HG03439 (cell line): ENCODE results near the gene INVS.
"Not testable (repeated sequence)": the region's sequence is repeated elsewhere in the genome, so short reads cannot be mapped to it uniquely, and the experiment has no call there.

ENCODE experiments used
- ATAC-seq: cut with Tn5 transposase; IDR thresholded peaks from one replicate; pipeline ENCODE4 v1.9.1; 2021; ENCODE audit warnings: mild to moderate bottlenecking, moderate library complexity; ENCODE audit not compliant: unreplicated experiment

Gene INVS

GRCh38 chr9:100308965-100309564, 210.0 kb downstream of the INVS start:
- ATAC-seq = no peak

DNA sequence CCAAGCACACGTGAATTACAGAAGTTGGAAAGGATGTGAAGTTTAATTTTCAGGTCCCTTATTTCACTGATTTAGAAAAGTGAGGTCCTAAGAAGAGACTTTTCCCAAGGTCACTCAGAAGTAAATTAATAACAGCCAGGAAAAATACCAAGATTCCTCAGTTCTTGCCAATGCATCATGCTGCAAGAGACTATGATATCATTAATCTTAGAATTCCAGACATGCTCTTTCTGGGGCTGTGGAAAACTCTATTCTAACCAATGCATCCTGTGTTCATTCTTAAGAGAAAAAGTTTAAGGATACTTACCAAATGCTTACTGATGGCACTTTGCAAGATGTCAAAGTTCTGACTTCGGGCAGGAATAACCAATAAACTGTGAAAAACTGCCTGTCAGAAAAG, 210.9 kb downstream of the INVS start:
- ATAC-seq = no peak

DNA sequence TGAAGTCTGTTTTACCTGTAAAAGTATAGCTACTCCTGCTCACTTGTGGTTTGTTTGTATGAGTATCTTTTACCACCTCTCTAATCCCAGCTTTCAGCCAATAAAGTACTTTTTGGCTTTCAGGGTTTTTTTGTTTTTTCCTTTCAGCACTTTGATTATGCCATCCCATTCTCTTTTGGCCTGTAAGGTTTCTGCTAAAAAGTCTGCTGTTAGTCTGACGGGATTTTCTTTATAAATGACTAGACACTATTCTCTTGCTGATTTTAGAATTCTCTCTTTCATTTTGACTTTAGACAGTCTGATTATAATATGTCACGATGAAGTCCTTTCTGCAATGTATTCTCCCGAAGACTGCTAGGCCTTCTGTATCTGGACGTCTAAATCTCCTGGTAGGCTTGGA, 216.5 kb downstream of the INVS start:
- no peak for ATAC-seq

- no peak for ATAC-seq
Observed at GRCh38 chr9:100317706-100318105, 218.7 kb downstream of the INVS start.

DNA sequence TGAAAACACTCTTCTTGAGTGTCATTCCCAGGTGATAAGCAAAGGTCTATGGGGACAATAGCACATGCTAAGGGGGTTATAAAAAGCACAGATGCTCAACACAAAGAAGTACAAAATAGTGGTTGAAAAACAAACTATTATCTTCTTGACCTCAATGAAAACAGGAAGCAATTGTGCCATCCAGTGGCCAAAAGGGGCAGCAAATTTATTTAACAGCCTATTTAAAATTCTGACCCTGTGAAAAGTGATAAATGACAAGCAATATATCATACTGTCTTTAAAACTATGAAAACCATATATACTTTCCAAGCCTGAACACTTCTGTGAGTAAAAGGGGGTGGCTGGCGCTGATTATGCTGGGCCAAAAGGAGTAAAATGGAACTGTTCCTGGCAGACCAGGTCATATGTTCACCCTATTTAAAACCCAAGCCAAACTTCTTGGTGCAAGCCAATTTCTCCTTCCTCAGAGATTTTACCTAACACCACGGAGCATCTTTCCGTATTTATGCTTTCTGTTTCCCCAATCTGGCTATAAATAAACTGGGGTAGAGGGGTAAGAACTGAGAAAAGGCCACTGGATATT, 224.0 kb downstream of the INVS start:
- no peak for ATAC-seq

DNA sequence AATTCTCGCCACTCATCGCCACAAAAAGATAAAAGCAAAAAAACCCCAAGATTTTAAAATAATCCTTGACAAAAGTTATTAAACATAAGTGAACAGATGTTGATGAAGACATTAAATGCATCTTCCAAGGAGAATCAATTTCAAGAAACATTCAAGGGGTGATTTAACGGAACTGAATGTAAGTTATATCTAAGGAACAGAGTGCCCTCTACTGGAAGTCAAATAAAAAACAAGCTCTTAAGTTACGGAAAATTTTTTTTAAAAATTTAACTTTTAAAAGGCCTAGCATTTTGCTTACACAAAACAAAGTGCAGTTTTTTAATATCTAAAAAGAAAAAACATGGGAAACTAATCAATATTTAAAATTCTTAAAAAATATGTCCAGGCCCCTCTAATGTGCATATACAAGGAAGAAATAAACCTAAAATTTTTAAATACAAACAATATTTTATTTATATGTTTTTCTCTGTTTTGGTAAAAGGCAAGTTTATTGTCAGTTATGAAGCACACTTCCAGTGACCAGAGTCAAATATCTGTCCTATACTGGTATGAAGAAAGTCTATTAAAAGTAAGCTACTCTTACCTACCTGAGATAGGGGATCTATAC, 225.7 kb downstream of the INVS start:
- no peak for ATAC-seq

- ATAC-seq = not testable (repeated sequence)
Observed at GRCh38 chr9:100338736-100339135, 239.7 kb downstream of the INVS start.

DNA sequence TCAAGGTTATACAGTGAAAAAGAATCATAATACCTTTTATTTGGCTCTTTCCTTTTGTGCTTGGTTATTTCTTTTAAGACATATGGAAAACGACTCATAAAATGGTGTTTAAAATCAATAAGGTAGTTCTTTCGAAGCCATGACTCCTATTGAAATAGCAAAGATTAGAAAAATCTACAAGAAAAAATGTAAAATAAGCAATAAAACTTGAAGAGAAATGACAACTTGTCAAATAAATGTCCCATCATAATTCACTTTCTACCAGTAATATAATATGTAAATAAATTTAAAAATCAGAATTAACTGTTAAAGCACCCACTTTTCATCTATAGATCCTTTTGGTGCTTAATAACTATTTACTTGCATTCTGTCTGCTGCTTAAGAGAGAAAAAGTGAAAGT, 241.2 kb downstream of the INVS start:
- no peak for ATAC-seq

- no peak for ATAC-seq
Observed at GRCh38 chr9:100341889-100342288, 242.8 kb downstream of the INVS start.

- ATAC-seq = no peak
Observed at GRCh38 chr9:100346836-100347235, 247.8 kb downstream of the INVS start.

GRCh38 chr9:100350188-100350587, 251.1 kb downstream of the INVS start:
- no peak for ATAC-seq
